ENCODE data around the gene HABP2.
A peak's percentile ranks its signal among the peaks of the same experiment; 100 is the strongest.

Gene HABP2

GRCh38 chr10:113583571-113583970 is 30.7 kb downstream of the HABP2 start:
- CTCF ChIA-PET: interaction anchor here (0.6 kb wide), 1 partner anchor 24 kb away, joined by 3 read pairs; no protein-coding TSS in a partner anchor
- no peaks in the 10 kb centered on the region for H3K4me1 ChIP-seq (ENCODE audit: control insufficient read depth, insufficient read depth, low read length)
- no peaks in the 10 kb centered on the region for H3K9me3 ChIP-seq (ENCODE audit: control insufficient read depth, insufficient read depth, low read depth, low read length)
- POLR2A ChIA-PET: no interaction called here
- TF ChIP-seq ZNF416 (tag by site-specific recombination; IDR thresholded peaks at IDR 0.05): no peak
- TF ChIP-seq ZBTB26 (tag by site-specific recombination; optimal IDR thresholded peaks at IDR 0.05): no peak
- TF ChIP-seq ZBTB11 (tag by site-specific recombination; conservative IDR thresholded peaks at IDR 0.05; ENCODE audit: low read depth): no peak
- TF ChIP-seq ZFP37 (tag by site-specific recombination; IDR thresholded peaks at IDR 0.05): no peak
- no peak for TF ChIP-seq ZNF426 (tag by site-specific recombination; IDR thresholded peaks at IDR 0.05)
- H3K27ac ChIP-seq (ENCODE audit: extremely low read depth, low read depth, low read length): no peak overlapping the region
- no peaks in the 10 kb centered on the region for H3K36me3 ChIP-seq (ENCODE audit: control insufficient read depth in 2 of 2, insufficient read depth in 1 of 2, low read length in 2 of 2)
- no peak overlapping the region for H3K4me3 ChIP-seq (ENCODE audit: low read depth, low read length)

GRCh38 chr10:113585949-113586348 is 33.1 kb downstream of the HABP2 start:
- no peaks in the 10 kb centered on the region for H3K36me3 ChIP-seq (ENCODE audit: control insufficient read depth in 2 of 2, insufficient read depth in 1 of 2, low read length in 2 of 2)
- H3K27ac ChIP-seq (ENCODE audit: extremely low read depth, low read depth, low read length): no peak overlapping the region
- no peaks in the 10 kb centered on the region for H3K9me3 ChIP-seq (ENCODE audit: control insufficient read depth, insufficient read depth, low read depth, low read length)
- ChIA-PET POLR2A (interaction anchor here (0.6 kb wide), 1 partner anchor 108 kb away, joined by 4 read pairs; no protein-coding TSS in a partner anchor), CTCF (interaction anchor here (1.0 kb wide), 1 partner anchor 23 kb away, joined by 3 read pairs; no protein-coding TSS in a partner anchor)
- H3K4me3 ChIP-seq (ENCODE audit: low read depth, low read length): no peak overlapping the region
- TF ChIP-seq ATF2 (tag by site-specific recombination; IDR thresholded peaks at IDR 0.05; ENCODE audit: low read depth) (peak; percentile 43; the same call in 1 of the 2 replicates), ZNF561 (tag by site-specific recombination; IDR thresholded peaks at IDR 0.05; ENCODE audit: borderline replicate concordance) (no peak), PRDM1 (tag by site-specific recombination; IDR thresholded peaks at IDR 0.05) (no peak)
- no peaks in the 10 kb centered on the region for H3K4me1 ChIP-seq (ENCODE audit: control insufficient read depth, insufficient read depth, low read length)

GRCh38 chr10:113589201-113589770 is 36.4 kb downstream of the HABP2 start:
- Histone ChIP-seq H3K27ac (ENCODE audit: extremely low read depth, low read depth, low read length) (no peak overlapping the region), H3K4me1 (ENCODE audit: control insufficient read depth, insufficient read depth, low read length) (no peaks in the 10 kb centered on the region), H3K36me3 (ENCODE audit: control insufficient read depth in 2 of 2, insufficient read depth in 1 of 2, low read length in 2 of 2) (no peaks in the 10 kb centered on the region), H3K9me3 (ENCODE audit: control insufficient read depth, insufficient read depth, low read depth, low read length) (no peaks in the 10 kb centered on the region), H3K4me3 (ENCODE audit: low read depth, low read length) (no peak overlapping the region)
- TF ChIP-seq ZNF473 (tag by site-specific recombination; IDR thresholded peaks at IDR 0.05): no peak
- TF ChIP-seq PATZ1 (tag by site-specific recombination; IDR thresholded peaks at IDR 0.05): no peak
- no peak for TF ChIP-seq ZNF600 (tag by site-specific recombination; IDR thresholded peaks at IDR 0.05)
- no peak for TF ChIP-seq ZNF248 (tag by site-specific recombination; IDR thresholded peaks at IDR 0.05)
- TF ChIP-seq GLI4 (tag by site-specific recombination; IDR thresholded peaks at IDR 0.05): no peak
- no peak for TF ChIP-seq BCL11A (tag by site-specific recombination; IDR thresholded peaks at IDR 0.05; ENCODE audit: low read depth)
- TF ChIP-seq ZNF596 (tag by site-specific recombination; IDR thresholded peaks at IDR 0.05): no peak
- no peak for TF ChIP-seq HOXA7 (CRISPR knock-in tag; IDR thresholded peaks at IDR 0.05; ENCODE audit: borderline replicate concordance)
- TF ChIP-seq ZNF174 (tag by site-specific recombination; IDR thresholded peaks at IDR 0.05): no peak
- TF ChIP-seq GLIS2 (tag by site-specific recombination; IDR thresholded peaks at IDR 0.05): no peak
- TF ChIP-seq ATF2 (tag by site-specific recombination; IDR thresholded peaks at IDR 0.05; ENCODE audit: low read depth): no peak
- TF ChIP-seq TRIM28 (IDR thresholded peaks at IDR 0.05; ENCODE audit: borderline replicate concordance, low read length): no peak
- ChIA-PET POLR2A (no interaction called here), CTCF (no interaction called here)

Data from HEK293 (cell line).